NCI-H82 (cell line): Measurements from ENCODE around the gene CREB5.
A peak's percentile ranks its signal among the peaks of the same experiment; 100 is the strongest.

Source experiments
- DNase-seq: peaks from one replicate; lab custom pipeline; 2025; lab: John Stamatoyannopoulos, UW

The CREB5 gene

GRCh38 chr7:28478656-28479055 lies 66.3 kb downstream of the CREB5 start:
- DNase-seq = no peak

GRCh38 chr7:28479507-28479947 lies 67.2 kb downstream of the CREB5 start:
- DNase-seq = no peak

- DNase-seq = no peak
These were observed 68.3 kb downstream of the CREB5 start for GRCh38 chr7:28480595-28480994.

GRCh38 chr7:28481091-28481926 lies 69.0 kb downstream of the CREB5 start:
- DNase-seq = no peak

- DNase-seq = no peak
These were observed 70.8 kb downstream of the CREB5 start for GRCh38 chr7:28483112-28483511.

GRCh38 chr7:28483908-28484605 lies 71.7 kb downstream of the CREB5 start:
- no peak for DNase-seq

GRCh38 chr7:28484606-28484935 lies 72.3 kb downstream of the CREB5 start:
- no peak for DNase-seq

- no peak for DNase-seq
These were observed 75.2 kb downstream of the CREB5 start for GRCh38 chr7:28487487-28487886.

GRCh38 chr7:28488061-28488791 lies 75.9 kb downstream of the CREB5 start:
- no peak for DNase-seq

GRCh38 chr7:28490831-28491230 lies 78.5 kb downstream of the CREB5 start:
- DNase-seq = no peak

- no peak for DNase-seq
These were observed 81.2 kb downstream of the CREB5 start for GRCh38 chr7:28493477-28493876.

GRCh38 chr7:28497009-28497408 lies 84.7 kb downstream of the CREB5 start:
- peak; percentile 15 for DNase-seq

- no peak for DNase-seq
These were observed 86.3 kb downstream of the CREB5 start for GRCh38 chr7:28498636-28499035.

GRCh38 chr7:28500138-28500537 lies 87.8 kb downstream of the CREB5 start:
- no peak for DNase-seq

GRCh38 chr7:28502408-28502807 lies 90.1 kb downstream of the CREB5 start:
- DNase-seq = no peak

GRCh38 chr7:28503396-28503795 lies 91.1 kb downstream of the CREB5 start:
- DNase-seq = no peak

- no peak for DNase-seq
These were observed 92.7 kb downstream of the CREB5 start for GRCh38 chr7:28505014-28505413.

- DNase-seq = no peak
These were observed 93.5 kb downstream of the CREB5 start for GRCh38 chr7:28505867-28506266.

- no peak for DNase-seq
These were observed 95.4 kb downstream of the CREB5 start for GRCh38 chr7:28507525-28508282.

GRCh38 chr7:28509251-28510025 lies 97.1 kb downstream of the CREB5 start:
- DNase-seq = no peak

GRCh38 chr7:28510026-28510369 lies 97.7 kb downstream of the CREB5 start:
- no peak for DNase-seq
